GM18499 (cell line): ENCODE measurements around the gene ENKUR.
A peak's percentile ranks its signal among the peaks of the same experiment; 100 is the strongest.
"Not testable (repeated sequence)": the region's sequence is repeated elsewhere in the genome, so short reads cannot be mapped to it uniquely, and the experiment has no call there.

ENCODE experiments used
- ATAC-seq: cut with Tn5 transposase; IDR thresholded peaks from one replicate; pipeline ENCODE4 v1.9.1; 2021; ENCODE audit warnings: moderate number of reproducible peaks; ENCODE audit not compliant: insufficient read depth, unreplicated experiment

ENKUR gene

DNA sequence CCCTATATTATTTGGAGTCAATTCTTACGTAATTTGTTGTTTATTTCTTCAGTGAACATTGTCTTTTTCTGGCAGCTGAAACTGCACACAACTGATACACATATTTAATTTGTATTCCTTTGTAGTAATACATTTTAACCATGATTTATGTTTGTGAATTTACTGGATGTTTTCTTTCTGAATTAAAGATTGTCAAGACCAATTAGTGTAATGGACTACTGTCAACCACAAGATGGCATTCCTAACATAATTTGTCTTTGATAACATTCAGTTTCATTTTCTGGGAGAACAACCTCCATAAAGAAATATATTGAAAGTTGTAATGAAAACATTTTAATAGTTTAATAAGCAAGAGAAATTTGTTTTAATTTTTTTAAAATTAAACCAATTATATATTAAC is 10.5 kb upstream of the ENKUR start:
- no peak for ATAC-seq

DNA sequence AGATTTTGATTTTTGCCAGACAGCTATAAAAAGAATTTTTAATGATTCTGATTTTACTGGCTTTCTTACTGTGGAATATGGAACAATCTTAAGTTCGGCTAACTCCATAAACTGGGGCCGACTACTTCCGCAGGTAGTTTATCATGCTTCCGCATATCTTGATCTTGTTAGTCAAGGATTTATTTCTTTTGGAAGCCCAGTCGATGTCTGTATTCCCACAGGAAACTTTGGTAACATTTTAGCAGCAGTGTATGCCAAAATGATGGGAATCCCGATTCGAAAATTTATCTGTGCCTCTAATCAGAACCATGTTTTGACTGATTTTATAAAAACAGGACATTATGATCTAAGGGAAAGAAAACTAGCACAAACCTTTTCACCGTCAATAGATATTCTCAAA is 8.6 kb upstream of the ENKUR start:
- no peak for ATAC-seq

DNA sequence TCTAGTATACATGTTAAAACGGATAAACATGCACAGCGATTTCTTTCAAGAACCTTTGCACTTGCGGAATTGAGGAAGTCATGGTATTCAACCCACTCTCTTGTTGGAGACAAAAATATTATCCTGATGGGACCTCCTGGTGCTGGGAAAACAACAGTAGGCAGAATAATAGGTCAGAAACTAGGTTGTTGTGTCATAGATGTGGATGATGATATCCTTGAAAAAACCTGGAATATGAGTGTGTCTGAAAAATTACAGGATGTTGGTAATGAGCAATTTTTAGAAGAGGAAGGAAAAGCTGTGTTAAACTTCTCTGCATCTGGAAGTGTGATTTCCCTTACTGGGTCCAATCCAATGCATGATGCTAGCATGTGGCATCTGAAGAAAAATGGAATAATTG is 7.3 kb upstream of the ENKUR start:
- no peak for ATAC-seq

DNA sequence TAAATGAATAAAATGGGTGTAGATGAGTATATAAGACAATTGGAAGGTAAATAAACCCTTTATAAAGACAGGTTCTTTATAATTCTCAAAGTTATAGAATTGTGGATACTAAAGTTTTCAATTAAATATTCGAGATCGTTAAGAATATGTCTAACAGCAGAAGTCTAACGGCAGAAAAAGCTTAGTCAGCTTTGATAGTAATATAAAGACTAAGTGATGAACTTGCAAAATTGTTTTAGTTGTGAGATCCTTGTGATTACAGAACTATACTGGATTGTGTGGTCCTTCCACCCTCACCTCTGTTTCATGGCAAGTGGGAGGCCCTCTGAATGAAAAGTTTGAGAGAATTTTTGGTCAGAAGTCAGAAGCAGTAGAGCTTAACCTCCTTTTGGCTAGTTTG is 2.7 kb upstream of the ENKUR start:
- ATAC-seq, result no peak

DNA sequence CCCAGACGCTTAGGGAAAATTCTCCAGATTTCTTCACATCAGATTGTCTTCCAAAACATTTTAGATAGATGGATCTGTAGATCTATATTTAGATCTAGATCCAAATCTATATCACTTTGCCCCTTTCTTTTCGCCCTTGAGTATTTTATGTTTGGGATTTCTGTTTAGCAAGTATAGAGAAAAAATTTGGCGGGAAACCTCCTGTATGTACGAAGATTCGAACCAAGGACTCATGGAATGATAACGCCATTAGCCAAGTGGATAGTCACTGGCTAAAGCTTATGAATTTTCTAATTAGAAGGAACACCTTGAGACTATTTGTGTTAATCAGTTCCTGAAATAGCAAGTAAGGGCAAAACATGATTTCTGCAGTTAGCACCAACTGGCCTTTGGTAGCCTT is 1.7 kb upstream of the ENKUR start:
- no peak for ATAC-seq

DNA sequence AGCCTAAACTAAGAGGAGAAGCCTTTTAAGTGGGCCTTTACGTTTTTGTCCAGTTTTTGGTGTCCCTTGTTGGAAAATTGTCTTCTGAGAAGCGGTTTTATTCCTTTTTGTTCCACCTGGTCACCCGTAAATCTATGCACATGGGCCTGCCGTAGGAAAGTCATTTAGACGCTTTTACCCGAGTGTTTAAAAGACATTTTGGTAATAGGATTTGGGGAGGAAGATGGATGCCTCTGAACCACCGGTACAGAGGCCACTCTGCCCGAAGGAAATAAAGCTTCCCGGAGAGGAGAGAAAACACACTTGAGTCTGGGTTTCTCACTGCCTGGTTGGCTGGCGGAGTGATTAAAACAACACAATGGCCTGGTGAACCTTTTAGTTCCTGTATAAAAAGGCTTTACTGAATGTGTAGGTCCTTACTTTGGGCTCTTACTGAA is 1.2 kb upstream of the ENKUR start:
- no peak for ATAC-seq

DNA sequence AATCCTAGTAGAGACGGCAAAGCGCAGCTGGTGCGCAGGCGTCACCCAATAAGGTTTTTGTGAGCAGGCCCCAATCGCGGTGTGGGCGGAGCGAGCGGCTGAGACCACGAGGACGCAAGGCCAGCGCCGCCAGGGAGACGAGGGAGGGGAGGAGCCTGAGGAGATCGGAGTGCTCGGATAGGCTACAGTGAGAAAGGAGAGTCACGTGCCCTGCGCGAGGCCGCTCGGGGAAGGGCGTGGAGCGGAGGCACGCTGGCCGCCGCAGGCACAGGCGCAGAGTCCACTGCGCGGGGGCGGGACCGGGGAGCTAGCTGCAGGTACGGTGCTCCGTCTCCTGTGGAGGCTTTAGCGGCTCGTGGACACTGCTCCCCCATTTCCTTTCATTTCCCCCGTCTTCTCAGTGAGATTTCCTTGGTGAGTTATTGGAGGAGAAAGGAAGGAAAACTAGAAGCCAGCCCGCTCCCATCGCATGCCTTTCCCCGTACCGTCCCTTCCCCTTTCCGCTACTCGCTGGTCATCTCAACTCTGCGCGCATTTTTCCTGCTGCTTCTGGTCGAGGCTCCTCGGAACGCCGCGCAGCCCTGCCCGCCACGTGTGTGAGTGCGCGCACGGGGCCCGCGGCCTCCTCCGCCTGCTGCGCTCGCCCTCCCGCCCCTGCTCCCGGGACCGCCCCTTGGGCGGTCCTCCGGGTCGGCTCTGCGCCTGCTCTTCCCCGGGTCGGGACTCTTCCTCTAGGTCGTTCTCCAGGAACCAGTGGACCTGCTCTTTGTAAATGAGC is 607 bp upstream of the ENKUR start, which contains the start of gene THNSL1:
Gene THNSL1, plus strand, starts transcription at position 237 of the 778 bp plus-strand sequence. CDS start 6,612 bp downstream, outside the sequence.
- ATAC-seq, result peak; percentile 99

DNA sequence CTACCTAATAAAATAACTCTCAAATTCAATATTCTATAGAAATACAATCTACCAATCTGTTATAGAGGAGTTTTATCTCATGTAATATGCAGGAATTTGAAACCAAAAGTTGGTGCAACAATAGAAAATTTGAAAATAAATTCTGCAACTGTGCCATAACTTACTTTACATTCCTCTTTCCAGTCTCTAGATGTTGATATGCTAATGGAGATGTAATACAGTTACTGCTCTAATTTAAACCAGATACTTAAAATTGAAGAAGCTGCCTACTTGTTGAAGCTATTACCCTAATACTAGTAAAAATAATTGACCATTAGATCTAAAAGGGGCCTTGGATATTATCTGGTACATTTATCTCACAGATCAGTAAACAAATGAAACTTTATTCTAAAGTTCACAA is 1.4 kb downstream of the ENKUR start:
- ATAC-seq, result no peak

DNA sequence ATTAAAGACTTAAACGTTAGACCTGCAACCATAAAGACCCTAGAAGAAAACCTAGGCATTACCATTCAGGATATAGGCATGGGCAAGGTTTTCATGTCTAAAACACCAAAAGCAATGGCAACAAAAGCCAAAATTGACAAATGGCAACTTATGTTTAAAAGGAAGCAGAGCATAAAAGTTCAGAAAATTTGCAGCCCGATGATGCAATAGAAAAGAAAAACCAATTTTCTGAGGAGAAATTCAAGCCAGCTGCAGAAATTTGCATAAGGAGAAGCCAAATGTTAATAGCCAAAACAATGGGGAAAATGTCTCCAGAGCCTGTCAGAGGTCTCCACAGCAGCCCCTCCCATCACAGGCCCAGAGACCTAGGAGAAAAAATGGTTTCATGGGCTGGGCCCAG is 4.4 kb downstream of the ENKUR start:
- ATAC-seq, result not testable (repeated sequence)

DNA sequence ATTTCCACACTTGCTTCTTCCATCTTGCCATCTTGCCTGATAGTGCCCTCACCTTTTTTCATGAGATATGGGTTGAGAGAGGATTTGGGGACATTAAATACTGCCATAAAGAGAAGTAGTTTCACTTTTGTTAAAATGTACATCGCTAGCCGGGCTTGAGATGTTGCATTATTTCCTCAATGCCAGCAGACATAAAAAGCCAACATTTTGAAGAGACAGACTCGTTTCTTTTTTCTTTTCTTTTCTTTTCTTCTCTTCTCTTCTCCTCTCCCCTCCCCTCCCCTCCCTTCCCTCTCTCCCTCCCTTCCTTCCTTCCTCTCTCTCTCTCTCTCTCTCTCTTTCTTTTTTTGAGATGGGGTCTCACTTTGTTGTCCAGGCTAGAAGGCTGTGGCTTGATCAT is 17.9 kb downstream of the ENKUR start:
- no peak for ATAC-seq

DNA sequence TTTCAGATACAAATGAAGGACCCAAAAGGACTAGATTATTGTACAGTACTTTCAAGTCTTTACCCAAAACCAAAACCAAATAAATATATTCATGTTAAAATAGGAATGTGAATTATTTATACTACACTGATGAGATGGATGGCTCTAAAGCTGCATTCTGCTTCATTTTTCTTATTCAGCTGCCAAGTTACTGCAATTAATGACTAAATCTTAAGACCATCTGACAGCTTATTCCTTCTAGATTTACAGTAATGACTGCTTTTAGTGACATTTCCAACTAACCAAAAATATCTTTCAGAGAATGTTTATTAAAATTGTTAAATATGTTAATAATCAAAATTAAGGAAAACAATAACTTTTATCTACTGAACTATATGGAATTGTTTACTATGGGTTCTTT is 20.9 kb downstream of the ENKUR start:
- ATAC-seq, result no peak

DNA sequence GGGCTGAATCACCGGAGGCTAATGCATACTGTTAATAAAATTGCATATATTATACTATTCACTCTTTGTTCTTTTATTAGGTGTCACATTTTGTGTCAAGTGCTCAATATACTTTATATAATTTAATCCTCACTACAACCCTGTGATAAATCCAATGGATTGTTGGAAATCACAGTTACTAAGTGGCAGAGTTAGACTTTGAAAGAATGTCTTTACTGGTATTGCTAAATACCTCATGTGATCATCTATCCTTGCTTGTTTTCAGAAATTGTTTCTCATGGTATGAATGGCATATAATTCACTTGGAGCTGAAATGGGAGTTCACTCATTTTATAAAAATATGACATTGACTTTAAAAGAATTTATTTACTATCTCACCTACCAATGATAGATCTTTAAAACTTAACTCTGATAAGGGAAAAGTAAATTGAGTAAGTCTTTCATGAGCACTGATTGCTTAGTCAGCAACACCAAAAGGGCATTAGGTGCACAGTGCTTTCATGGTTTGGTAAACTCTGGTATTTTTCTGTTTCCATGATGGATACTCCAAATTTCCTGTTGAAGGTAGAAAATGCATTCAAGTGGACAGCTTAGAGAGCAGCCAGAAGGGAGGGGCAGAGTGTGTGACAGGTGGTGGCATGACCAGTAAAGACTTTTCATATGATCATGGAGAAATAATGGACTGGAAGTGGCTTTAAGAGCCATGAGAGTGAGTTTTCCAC is 22.6 kb downstream of the ENKUR start:
- no peak for ATAC-seq

DNA sequence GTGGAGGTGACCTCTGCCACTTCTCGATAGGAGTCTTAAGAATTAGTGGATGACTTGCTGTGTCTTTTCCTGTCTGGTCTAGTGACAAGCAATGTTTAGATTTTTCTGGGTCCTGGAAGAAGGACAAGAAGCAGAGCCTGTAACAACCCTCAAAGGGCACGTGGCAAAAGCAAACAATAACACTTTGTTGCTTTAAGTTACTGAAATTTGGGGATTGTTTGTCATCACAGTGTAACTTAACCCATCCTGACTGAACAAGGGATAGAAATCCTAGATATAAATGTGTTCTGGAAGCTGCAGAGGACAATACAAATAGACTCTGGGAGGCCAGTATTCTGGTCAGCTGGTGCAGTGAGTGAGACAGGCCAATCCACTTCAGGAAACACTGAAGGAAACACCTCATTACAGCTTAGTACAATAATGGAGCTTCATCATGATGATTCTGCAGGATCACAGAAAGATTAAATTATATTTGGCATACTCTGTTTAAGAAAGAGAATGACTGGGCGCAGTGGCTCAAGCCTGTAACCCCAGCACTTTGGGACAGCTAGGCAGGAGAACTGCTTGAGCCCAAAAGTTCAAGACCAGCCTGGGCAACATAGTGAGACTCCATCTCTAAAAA is 23.3 kb downstream of the ENKUR start:
- no peak for ATAC-seq

DNA sequence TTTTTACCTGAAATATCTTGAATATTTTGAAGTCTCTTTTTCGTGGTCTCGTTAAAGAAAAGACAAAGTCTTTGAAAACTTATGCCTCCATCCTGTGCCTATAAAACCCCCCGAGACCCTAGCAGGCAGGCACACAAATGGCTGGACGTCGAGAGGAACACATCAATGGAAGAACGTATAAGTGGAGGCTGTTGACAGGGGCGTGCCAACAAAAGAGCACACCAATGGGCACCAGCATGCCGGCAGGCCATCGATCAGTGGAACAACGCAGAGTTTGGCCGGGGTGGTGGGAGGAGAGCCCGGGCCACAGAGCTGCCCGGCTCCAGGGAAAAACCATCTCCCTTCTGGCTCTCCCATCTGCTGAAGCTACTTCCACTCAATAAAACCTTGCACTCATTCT is 24.7 kb downstream of the ENKUR start:
- no peak for ATAC-seq

DNA sequence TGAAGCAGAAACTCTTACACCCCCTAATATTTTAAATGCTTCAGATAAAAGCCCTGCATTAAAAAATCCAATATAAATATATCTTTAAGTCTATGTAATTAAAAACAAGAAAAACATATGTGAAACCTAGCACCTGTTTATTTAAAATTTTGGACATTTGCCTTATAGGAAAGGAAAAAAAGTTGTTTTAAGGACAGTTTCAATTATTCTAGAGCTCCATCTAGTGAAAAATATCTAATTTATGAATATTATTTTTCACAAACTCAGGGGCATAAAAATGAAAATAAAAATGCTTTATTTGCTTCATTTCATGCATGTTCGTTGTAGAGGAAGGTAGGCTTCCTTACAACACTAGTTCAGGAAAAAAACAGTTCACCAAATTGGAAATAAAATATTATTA is 26.1 kb downstream of the ENKUR start:
- ATAC-seq, result no peak

DNA sequence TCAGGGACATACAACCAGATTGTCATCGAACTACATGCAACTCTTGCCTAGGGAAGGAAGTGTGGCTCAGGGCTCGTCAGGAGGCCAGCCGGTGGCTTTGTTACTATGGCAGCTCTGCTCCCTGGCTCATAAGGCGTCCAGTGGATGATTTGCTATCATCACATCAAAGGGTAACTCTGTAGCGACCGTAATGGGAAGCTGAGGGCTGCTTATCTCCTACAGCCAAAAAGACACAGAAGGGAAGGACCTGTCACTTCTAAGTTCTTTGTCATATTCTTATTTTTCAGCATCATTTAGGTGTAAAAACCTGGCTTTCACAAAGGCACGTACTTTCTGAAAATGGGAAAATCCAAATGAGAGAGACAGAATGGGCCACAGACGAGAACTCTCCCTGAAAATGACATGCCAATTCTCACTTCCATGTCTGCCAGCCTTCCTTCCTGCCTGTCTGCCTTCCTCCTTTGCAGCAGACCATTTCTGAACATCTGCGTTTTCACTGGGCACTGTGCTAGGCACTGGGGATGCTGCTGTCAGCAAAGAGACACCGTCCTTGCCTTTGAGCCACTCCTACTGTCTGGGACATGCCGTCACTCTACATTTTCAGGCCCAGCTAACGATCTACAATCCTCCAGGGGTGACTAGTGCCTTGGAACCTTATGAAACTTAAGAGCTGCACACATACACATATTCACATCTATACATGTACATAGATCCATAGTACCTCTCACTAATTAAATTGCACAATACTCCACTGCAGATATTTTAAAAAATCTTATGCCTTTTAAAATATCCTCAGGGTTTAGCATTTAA is 26.9 kb downstream of the ENKUR start:
- no peak for ATAC-seq

DNA sequence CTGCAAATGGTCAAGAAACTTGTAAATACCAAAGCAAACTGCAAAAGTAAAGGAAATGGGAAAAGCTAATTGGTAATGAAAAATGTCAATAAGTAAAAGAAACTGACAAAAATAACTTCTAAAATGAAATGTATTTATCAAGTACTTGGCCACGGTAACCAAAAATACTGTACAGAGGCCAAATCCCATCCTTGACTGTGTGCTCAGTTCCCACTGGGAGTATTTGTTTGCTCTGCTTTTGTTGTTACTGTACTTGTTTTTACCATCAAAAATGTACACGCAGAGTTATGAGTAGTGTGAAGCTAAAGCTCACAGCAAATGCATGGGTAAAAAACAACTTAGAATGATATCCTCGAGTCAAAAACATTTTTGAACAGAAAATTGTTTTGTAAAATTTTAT is 31.1 kb downstream of the ENKUR start:
- ATAC-seq, result no peak

DNA sequence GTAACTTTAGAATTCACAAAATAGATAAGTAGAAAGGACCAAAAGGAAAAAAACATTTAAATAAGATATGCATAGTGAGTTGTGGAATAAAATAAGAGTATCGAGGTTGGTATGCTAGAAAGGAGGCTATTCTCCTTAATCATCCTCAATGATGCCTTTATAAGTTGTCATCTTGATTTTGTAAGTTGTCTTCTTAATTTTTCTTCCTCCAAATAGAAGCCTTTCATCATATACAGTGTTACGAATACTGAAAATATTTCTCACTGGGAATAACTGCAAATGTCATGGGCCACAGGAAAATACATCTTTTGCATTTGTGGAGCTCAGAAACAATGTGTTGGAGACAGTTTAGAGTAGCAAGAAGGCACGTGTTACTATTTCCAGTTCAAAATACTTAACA is 32.0 kb downstream of the ENKUR start:
- no peak for ATAC-seq

DNA sequence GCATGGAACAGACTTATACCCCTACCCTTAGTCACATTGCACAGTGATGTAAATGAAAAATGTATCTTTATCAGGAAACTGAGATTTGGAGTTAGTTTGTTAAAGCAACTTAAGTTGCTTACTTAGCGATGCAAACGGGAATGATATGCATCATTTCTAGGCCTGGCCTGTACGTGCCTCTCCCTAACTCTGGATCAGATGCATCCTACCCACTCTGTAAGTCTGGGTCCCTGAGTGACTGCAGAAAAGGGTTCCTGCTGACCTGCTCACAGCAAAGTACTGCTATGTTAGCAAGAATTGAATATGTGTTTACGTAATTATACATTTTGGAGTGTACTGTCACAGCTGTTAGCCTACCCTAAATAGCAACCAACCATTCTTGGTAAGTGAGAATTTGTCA is 32.8 kb downstream of the ENKUR start:
- no peak for ATAC-seq

DNA sequence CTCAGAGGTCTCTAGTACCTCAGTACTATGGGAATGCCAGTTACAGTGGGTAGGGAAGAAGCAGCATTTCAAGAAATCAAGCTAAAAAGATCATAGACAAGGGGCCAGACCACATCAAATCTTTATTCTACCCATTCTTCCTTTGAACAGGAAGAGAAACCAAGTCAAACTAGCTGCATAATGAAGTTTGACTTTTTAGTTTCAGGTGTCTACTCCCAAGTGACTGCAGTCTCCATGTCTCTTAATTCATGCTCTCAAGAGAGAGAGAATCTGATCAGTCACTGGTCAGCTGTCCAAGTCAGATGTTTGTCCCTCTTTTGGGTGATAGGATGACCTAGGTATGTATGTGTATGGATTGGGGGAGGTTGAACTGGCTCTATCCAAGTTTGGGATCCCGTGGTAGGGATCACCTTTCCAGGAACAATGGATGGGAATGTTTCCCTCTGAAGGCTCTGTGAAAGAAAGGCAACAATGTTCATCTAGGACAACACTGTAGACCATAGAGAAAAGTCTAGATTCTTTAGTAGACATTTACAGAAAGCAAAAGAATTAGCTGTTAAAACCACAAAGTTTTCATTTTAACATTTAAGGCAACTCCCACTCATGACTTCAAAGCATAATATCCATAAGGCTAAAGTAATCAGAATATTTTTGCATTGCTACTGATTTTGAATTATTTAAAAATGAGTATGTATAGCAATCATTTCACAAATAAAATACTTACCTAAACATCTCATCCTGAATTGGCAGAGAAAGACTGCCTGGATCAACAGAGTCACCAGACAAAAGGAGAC is 33.4 kb downstream of the ENKUR start:
- ATAC-seq, result no peak
